Smooth muscle cell (in vitro differentiated cells): ENCODE results near the gene ACCSL. TPM values are rescaled to one million over a fixed set of nuclear protein-coding genes. Genes with fewer than 3 reads are reported as not detected.
A peak's percentile ranks its signal among the peaks of the same experiment; 100 is the strongest.

Experiments used
- DNase-seq: peaks from one replicate; lab custom pipeline; 2025; ENCODE audit not compliant: unreplicated experiment; lab: John Stamatoyannopoulos, UW
- H2AFZ ChIP-seq: fragments of 200-600 bp; sonication (generic); 2 replicates; pipeline ENCODE4 v1.6.0; 2016; ENCODE audit warnings: antibody characterized with exemption, low read depth, mild to moderate bottlenecking
- H3F3A ChIP-seq: fragments of 200-600 bp; sonication (generic); 2 replicates; pipeline ENCODE4 v1.6.0; 2017; ENCODE audit warnings: antibody characterized with exemption, low read depth
- H3K27ac ChIP-seq: fragments of 200-600 bp; sonication (generic); 2 replicates; pipeline ENCODE4 v1.5.1; 2016; ENCODE audit warnings: low read depth, mild to moderate bottlenecking
- H3K27me3 ChIP-seq: fragments of 200-600 bp; sonication (generic); 2 replicates; pipeline ENCODE4 v1.6.1; 2016; ENCODE audit warnings: low read depth, mild to moderate bottlenecking
- H3K36me3 ChIP-seq: fragments of 200-600 bp; sonication (generic); 2 replicates; pipeline ENCODE4 v1.5.1; 2016; ENCODE audit warnings: low read depth
- H3K4me1 ChIP-seq: fragments of 200-600 bp; sonication (generic); 2 replicates; pipeline ENCODE4 v1.5.1; 2016; ENCODE audit warnings: low read depth
- H3K4me2 ChIP-seq: fragments of 200-600 bp; sonication (generic); 2 replicates; pipeline ENCODE4 v1.6.0; 2016; ENCODE audit warnings: mild to moderate bottlenecking
- H3K4me3 ChIP-seq: fragments of 200-600 bp; sonication (generic); 2 replicates; pipeline ENCODE4 v1.5.1; 2016; ENCODE audit warnings: mild to moderate bottlenecking
- H3K79me2 ChIP-seq: fragments of 200-600 bp; sonication (generic); 2 replicates; pipeline ENCODE4 v1.6.0; 2016; ENCODE audit warnings: low read depth, mild to moderate bottlenecking
- H3K9ac ChIP-seq: fragments of 200-600 bp; sonication (generic); 2 replicates; pipeline ENCODE4 v1.6.0; 2016; ENCODE audit warnings: low read depth
- H3K9me3 ChIP-seq: fragments of 200-600 bp; sonication (generic); replicated peaks from 2 replicates; pipeline ENCODE4 v1.5.1; 2016; ENCODE audit warnings: low read depth
- H4K20me1 ChIP-seq: fragments of 200-600 bp; sonication (generic); 2 replicates; pipeline ENCODE4 v1.6.0; 2016; ENCODE audit warnings: low read depth
- CTCF ChIP-seq: fragments of 200-600 bp; sonication (generic); IDR thresholded peaks from 2 replicates; pipeline ENCODE4 v1.5.1; 2017; ENCODE audit warnings: borderline replicate concordance, mild to moderate bottlenecking, antibody characterized with exemption; ENCODE audit not compliant: insufficient read depth, poor library complexity, severe bottlenecking
- WGBS: methylation state at CpG from one replicate; pipeline ENCODE4 v1.1.7; 2016; ENCODE audit warnings: low lambda C conversion rate; 5-methylcytosine and 5-hydroxymethylcytosine counted together
- polyA plus RNA-seq: library from polyadenylated mRNA; unstranded; fragments of >200 nt; fragmentation: Nextera tagmentation; extraction: Ambion mirVana; gene quantifications from 2 replicates; pipeline ENCODE4 v1.2.1, GENCODE V29; 2016
- total RNA-seq: library from RNA; depleted of rRNA; stranded (reverse); fragments of >200 nt; gene quantifications from 2 replicates; pipeline ENCODE4 v1.2.3, GENCODE V29; 2014

The ACCSL gene
- total and polyA plus RNA-seq, 2 experiments from 2014 or later: not detected

- Histone ChIP-seq H3K79me2 (no peaks in the 10 kb centered on the region), H3K4me3 (no peak overlapping the region), H3K9ac (no peak overlapping the region), H3K4me2 (no peak overlapping the region), H3K9me3 (no peaks in the 10 kb centered on the region), H3K4me1 (no peaks in the 10 kb centered on the region), H3K27me3 (no peaks in the 10 kb centered on the region), H3K27ac (no peak overlapping the region), H3F3A (no peaks in the 10 kb centered on the region), H3K36me3 (no peaks in the 10 kb centered on the region), H2AFZ (no peak overlapping the region), H4K20me1 (no peaks in the 10 kb centered on the region)
- TF ChIP-seq CTCF: no peak
- 94% methylated on average over 4 of the region's 4 CpGs for WGBS
- no peak for DNase-seq
Observed at GRCh38 chr11:44088377-44088776, 40.6 kb downstream of the ACCSL start.

GRCh38 chr11:44088871-44089270 is 41.1 kb downstream of the ACCSL start:
- Histone ChIP-seq H4K20me1 (no peaks in the 10 kb centered on the region), H3K27me3 (no peaks in the 10 kb centered on the region), H3K9ac (no peak overlapping the region), H3K4me3 (no peak overlapping the region), H3K27ac (no peak overlapping the region), H3K4me2 (no peak overlapping the region), H2AFZ (no peak overlapping the region), H3K4me1 (no peaks in the 10 kb centered on the region), H3K79me2 (no peaks in the 10 kb centered on the region), H3K36me3 (no peaks in the 10 kb centered on the region), H3K9me3 (no peaks in the 10 kb centered on the region), H3F3A (no peaks in the 10 kb centered on the region)
- no peak for TF ChIP-seq CTCF
- WGBS: 93% methylated on average over 4 of the region's 4 CpGs
- DNase-seq: no peak

GRCh38 chr11:44090539-44090938 is 42.8 kb downstream of the ACCSL start:
- no peak overlapping the region for H3K4me3 ChIP-seq
- H2AFZ ChIP-seq: no peak overlapping the region
- no peaks in the 10 kb centered on the region for H3K36me3 ChIP-seq
- no peak for TF ChIP-seq CTCF
- H4K20me1 ChIP-seq: no peaks in the 10 kb centered on the region
- H3K9me3 ChIP-seq: no peaks in the 10 kb centered on the region
- H3K4me2 ChIP-seq: no peak overlapping the region
- WGBS: 89% methylated on average over 1 of the region's 1 CpG
- no peaks in the 10 kb centered on the region for H3K27me3 ChIP-seq
- H3F3A ChIP-seq: no peaks in the 10 kb centered on the region
- H3K9ac ChIP-seq: no peak overlapping the region
- H3K4me1 ChIP-seq: no peaks in the 10 kb centered on the region
- no peak overlapping the region for H3K27ac ChIP-seq
- H3K79me2 ChIP-seq: no peaks in the 10 kb centered on the region
- no peak for DNase-seq

GRCh38 chr11:44094260-44094868 is 46.6 kb downstream of the ACCSL start:
- Histone ChIP-seq H3K9me3 (no peaks in the 10 kb centered on the region), H3K27ac (no peak overlapping the region), H3K79me2 (peaks cover 12% of the 10 kb centered on the region), H3K36me3 (no peaks in the 10 kb centered on the region), H3K4me1 (peaks cover 9% of the 10 kb centered on the region), H4K20me1 (peaks cover 32% of the 10 kb centered on the region), H3K9ac (no peak overlapping the region), H3K4me2 (no peak overlapping the region), H3K27me3 (no peaks in the 10 kb centered on the region), H3K4me3 (no peak overlapping the region), H2AFZ (no peak overlapping the region), H3F3A (no peaks in the 10 kb centered on the region)
- 43% methylated on average over 11 of the region's 11 CpGs for WGBS
- peak; percentile 8 for DNase-seq
- TF ChIP-seq CTCF: peak; percentile 71
